Endothelial cell of umbilical vein (primary cell): ENCODE data around the gene NRXN3. TPM values are rescaled to one million over a fixed set of nuclear protein-coding genes. Genes with fewer than 3 reads are reported as not detected.

Experiments
- BruUV-seq: library from RNA; stranded (reverse); fragments of 400-500 nt; replicated peaks from 2 replicates; lab custom pipeline; 2021; lab: Mats Ljungman, UMichigan
- CTCF ChIA-PET: fragments of 300-600, 350-600 bp; sonication (Branson Sonifier 250); formaldehyde crosslinking; loops from one replicate; lab custom pipeline; 2021; ENCODE audit warnings: antibody characterized with exemption, inconsistent platforms; lab: Charles Lee
- POLR2A ChIA-PET: fragments of 300-600, 350-600 bp; sonication (Branson Sonifier 250); formaldehyde crosslinking; loops from one replicate; lab custom pipeline; 2021; ENCODE audit warnings: antibody characterized with exemption, inconsistent platforms; lab: Charles Lee
- DNase-seq: peaks from one replicate; pipeline ENCODE4 v3.0.0-alpha.2; 2011; ENCODE audit warnings: low read depth, low spot score
- FAIRE-seq: peaks from 2 replicates; lab custom pipeline; 2011; peaks lifted over from hg19 to GRCh38; lab: Jason Lieb, UNC
- H2AFZ ChIP-seq: 2 replicates; pipeline ENCODE4 v1.6.0; 2012; ENCODE audit warnings: low read depth, low read length, control low read depth, inconsistent platforms
- H3K27ac ChIP-seq: 2 replicates; pipeline ENCODE4 v1.5.1; 2011; ENCODE audit warnings: low read depth, mild to moderate bottlenecking, control low read depth, low read length, moderate library complexity; ENCODE audit not compliant: insufficient read depth
- H3K27me3 ChIP-seq, 2 experiments: 2 replicates each; pipeline versions ENCODE4 v1.6.0 to v1.6.1; 2011; ENCODE audit warnings: low read length in 2 of 2, mixed read lengths in 1 of 2; ENCODE audit not compliant: control insufficient read depth in 2 of 2, insufficient read depth in 2 of 2
- H3K36me3 ChIP-seq, 2 experiments: 2 replicates in 1 of 2; 3 replicates in 1 of 2; pipeline ENCODE4 v1.5.1; 2011; ENCODE audit warnings: low read length in 2 of 2, mild to moderate bottlenecking in 1 of 2, moderate library complexity in 1 of 2; ENCODE audit not compliant: control insufficient read depth in 2 of 2, insufficient read depth in 2 of 2; ENCODE audit errors: extremely low read depth in 1 of 2
- H3K4me1 ChIP-seq: 3 replicates; pipeline ENCODE4 v1.5.1; 2011; ENCODE audit warnings: mild to moderate bottlenecking, low read length; ENCODE audit not compliant: control insufficient read depth, insufficient read depth; ENCODE audit errors: extremely low read depth
- H3K4me2 ChIP-seq: 2 replicates; pipeline ENCODE4 v1.6.1; 2011; ENCODE audit warnings: low read length, control low read depth, mixed read lengths; ENCODE audit not compliant: insufficient read depth
- H3K4me3 ChIP-seq, 3 experiments: fragments of 200-600 bp in 1 of 3; sonication (generic), shearing (Covaris generic) in 1 of 3; replicated peaks in 1 of 3; 2 replicates each; pipeline ENCODE4 v1.5.1; 2011 to 2016; ENCODE audit warnings: control low read depth in 3 of 3, low read length in 3 of 3, mild to moderate bottlenecking in 2 of 3, inconsistent platforms in 1 of 3, low read depth in 1 of 3, moderate library complexity in 1 of 3; ENCODE audit not compliant: insufficient read depth in 1 of 3
- H3K79me2 ChIP-seq: 2 replicates; pipeline ENCODE4 v1.6.0; 2012; ENCODE audit warnings: low read length, inconsistent platforms; ENCODE audit not compliant: control insufficient read depth, insufficient read depth
- H3K9ac ChIP-seq: replicated peaks from 2 replicates; pipeline ENCODE3; 2011; ENCODE audit warnings: low read length, control low read depth; ENCODE audit not compliant: insufficient read depth; ENCODE audit errors: extremely low read depth
- H3K9me1 ChIP-seq: replicated peaks from 3 replicates; pipeline ENCODE4 v1.6.0; 2011; ENCODE audit warnings: mild to moderate bottlenecking, low read length; ENCODE audit not compliant: control insufficient read depth, insufficient read depth; ENCODE audit errors: extremely low read depth
- H3K9me3 ChIP-seq: replicated peaks from 2 replicates; pipeline ENCODE4 v1.5.1; 2012; ENCODE audit warnings: low read length, inconsistent platforms; ENCODE audit not compliant: control insufficient read depth, insufficient read depth
- H4K20me1 ChIP-seq: replicated peaks from 2 replicates; pipeline ENCODE3; 2011; ENCODE audit warnings: mild to moderate bottlenecking, low read length; ENCODE audit not compliant: control insufficient read depth, insufficient read depth; ENCODE audit errors: extremely low read depth
- EZH2 ChIP-seq: IDR thresholded peaks from 2 replicates; pipeline ENCODE4 v1.6.1; 2012; ENCODE audit warnings: borderline replicate concordance, low read depth, mild to moderate bottlenecking, moderate library complexity, low read length, inconsistent platforms; ENCODE audit not compliant: severe bottlenecking
- FOS ChIP-seq: IDR thresholded peaks from 2 replicates; pipeline ENCODE4 v1.6.1; 2011; ENCODE audit warnings: mild to moderate bottlenecking, low read length, moderate library complexity, borderline replicate concordance; ENCODE audit not compliant: insufficient read depth
- JUN ChIP-seq: IDR thresholded peaks from 2 replicates; pipeline ENCODE4 v1.6.1; 2011; ENCODE audit warnings: borderline replicate concordance, low read depth; ENCODE audit not compliant: insufficient read length, insufficient read depth
- MYC ChIP-seq: IDR thresholded peaks from one replicate; pipeline ENCODE4 v1.6.1; 2011; ENCODE audit warnings: mild to moderate bottlenecking, low read depth, low read length
- POLR2A ChIP-seq: IDR thresholded peaks from 2 replicates; pipeline ENCODE4 v1.6.1; 2012; ENCODE audit warnings: low read depth, mild to moderate bottlenecking, control low read depth, low read length
- dilution Hi-C: fragments of 300-500 bp; cut with MboI; formaldehyde crosslinking; loops from one replicate; pipeline ENCODE4 v1.15.0; 2019; ENCODE audit warnings: low sequenced_read_pairs; ENCODE audit not compliant: extremely low pct_ligation_motif_present
- intact Hi-C: fragments of 100-400 bp; cut with micrococcal nuclease; formaldehyde crosslinking; loops from one replicate; pipeline ENCODE4 v1.10.0; 2022
- polyA plus RNA-seq, 4 experiments: library from polyadenylated mRNA; depleted of rRNA in 3 of 4; stranded (reverse) in 3 of 4; unstranded in 1 of 4; fragments of >200 nt; gene quantifications; 2 replicates each; pipeline versions ENCODE4 v1.2.1 to v1.2.3, GENCODE V29; 2011 to 2012; ENCODE audit warnings: missing spikeins in 1 of 4
- total RNA-seq: library from RNA; stranded (reverse); gene quantifications from 2 replicates; pipeline ENCODE4 v1.2.3, GENCODE V29; 2021
- TF ChIP-seq, protein P1 (sequence below), 2 donors: IDR thresholded peaks; 1 replicate in 1 of 2; 2 replicates in 1 of 2; pipeline ENCODE4 v1.5.1; 2011; ENCODE audit warnings: low read length in 2 of 2, mild to moderate bottlenecking in 2 of 2, moderate library complexity in 2 of 2, control low read depth in 1 of 2, inconsistent platforms in 1 of 2, low read depth in 1 of 2; ENCODE audit not compliant: insufficient read depth in 1 of 2; ENCODE audit errors: extremely low read depth in 1 of 2
- TF ChIP-seq, protein P2 (sequence below): IDR thresholded peaks from 2 replicates; pipeline ENCODE4 v1.6.1; 2011; ENCODE audit not compliant: insufficient read depth, insufficient read length

The NRXN3 gene
- total and polyA plus RNA-seq, 2 donors (not counting 3 experiments of a cell fraction or from before 2014, with no cell fraction given), result 0.72 to 4.2 TPM

DNA sequence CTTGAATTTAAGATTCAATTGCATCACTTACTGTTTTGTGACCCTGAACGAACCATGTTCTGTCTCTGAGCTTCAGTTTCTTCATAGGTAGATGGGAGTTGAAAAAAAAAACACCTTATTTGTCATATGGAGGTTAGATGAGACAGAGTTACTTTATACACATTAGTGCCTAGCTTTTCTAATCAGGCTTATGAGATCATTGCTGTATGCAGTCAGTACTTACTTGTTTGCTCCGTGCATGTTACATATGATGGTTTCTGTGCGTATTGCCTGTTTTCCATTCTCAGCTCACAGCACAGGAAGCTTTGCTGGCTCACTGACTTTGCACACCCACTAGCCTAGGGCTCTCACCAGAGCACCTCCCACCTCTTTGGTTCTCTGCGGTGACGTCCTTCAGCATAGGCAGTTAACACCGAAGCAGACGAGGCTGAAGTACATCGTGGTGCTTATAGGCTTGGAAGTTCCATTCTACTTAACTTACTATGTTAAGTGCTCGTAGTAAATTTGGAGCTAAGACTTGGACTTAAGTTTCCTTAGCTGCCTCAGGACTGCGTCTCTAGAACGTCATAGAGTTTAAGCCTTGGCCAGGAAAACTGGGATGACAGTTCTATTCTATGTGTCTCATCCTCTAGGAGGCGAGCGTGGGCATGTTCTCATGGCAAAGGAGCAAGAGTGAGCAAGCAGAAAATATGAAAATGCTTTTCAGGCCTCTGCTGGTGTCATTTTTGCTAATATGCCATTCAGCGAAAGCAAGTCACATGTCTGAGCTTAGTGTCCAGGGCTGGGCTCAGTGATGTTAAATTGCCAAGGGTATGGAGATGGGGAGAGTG lies 57.3 kb downstream of the NRXN3 start:
- H3K9ac ChIP-seq, result no peak overlapping the region
- H3K36me3 ChIP-seq, result no peaks in the 10 kb centered on the region
- H3K4me2 ChIP-seq, result no peak overlapping the region
- intact Hi-C loops (no loop called here), dilution Hi-C loops (no loop called here)
- H3K4me1 ChIP-seq, result no peaks in the 10 kb centered on the region
- BruUV-seq, result no TSS peak
- no peaks in the 10 kb centered on the region for H4K20me1 ChIP-seq
- H3K9me1 ChIP-seq, result no peaks in the 10 kb centered on the region
- POLR2A ChIA-PET, result no interaction called here
- no peak for FAIRE-seq
- H3K9me3 ChIP-seq, result peaks cover 2% of the 10 kb centered on the region
- TF ChIP-seq, protein P1, sequence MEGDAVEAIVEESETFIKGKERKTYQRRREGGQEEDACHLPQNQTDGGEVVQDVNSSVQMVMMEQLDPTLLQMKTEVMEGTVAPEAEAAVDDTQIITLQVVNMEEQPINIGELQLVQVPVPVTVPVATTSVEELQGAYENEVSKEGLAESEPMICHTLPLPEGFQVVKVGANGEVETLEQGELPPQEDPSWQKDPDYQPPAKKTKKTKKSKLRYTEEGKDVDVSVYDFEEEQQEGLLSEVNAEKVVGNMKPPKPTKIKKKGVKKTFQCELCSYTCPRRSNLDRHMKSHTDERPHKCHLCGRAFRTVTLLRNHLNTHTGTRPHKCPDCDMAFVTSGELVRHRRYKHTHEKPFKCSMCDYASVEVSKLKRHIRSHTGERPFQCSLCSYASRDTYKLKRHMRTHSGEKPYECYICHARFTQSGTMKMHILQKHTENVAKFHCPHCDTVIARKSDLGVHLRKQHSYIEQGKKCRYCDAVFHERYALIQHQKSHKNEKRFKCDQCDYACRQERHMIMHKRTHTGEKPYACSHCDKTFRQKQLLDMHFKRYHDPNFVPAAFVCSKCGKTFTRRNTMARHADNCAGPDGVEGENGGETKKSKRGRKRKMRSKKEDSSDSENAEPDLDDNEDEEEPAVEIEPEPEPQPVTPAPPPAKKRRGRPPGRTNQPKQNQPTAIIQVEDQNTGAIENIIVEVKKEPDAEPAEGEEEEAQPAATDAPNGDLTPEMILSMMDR (IDR thresholded peaks at IDR 0.05; ENCODE audit: extremely low read depth in 1 of 2, insufficient read depth in 1 of 2, low read depth in 1 of 2, low read length in 2 of 2), result no peak
- no peak for TF ChIP-seq MYC
- TF ChIP-seq FOS, result no peak
- H3K79me2 ChIP-seq, result no peaks in the 10 kb centered on the region
- no peak overlapping the region for H2AFZ ChIP-seq
- H3K27ac ChIP-seq, result no peak overlapping the region
- DNase-seq, result no peak
- H3K4me3 ChIP-seq, result no peak overlapping the region
- CTCF ChIA-PET, result no interaction called here
- no peaks in the 10 kb centered on the region for H3K27me3 ChIP-seq

DNA sequence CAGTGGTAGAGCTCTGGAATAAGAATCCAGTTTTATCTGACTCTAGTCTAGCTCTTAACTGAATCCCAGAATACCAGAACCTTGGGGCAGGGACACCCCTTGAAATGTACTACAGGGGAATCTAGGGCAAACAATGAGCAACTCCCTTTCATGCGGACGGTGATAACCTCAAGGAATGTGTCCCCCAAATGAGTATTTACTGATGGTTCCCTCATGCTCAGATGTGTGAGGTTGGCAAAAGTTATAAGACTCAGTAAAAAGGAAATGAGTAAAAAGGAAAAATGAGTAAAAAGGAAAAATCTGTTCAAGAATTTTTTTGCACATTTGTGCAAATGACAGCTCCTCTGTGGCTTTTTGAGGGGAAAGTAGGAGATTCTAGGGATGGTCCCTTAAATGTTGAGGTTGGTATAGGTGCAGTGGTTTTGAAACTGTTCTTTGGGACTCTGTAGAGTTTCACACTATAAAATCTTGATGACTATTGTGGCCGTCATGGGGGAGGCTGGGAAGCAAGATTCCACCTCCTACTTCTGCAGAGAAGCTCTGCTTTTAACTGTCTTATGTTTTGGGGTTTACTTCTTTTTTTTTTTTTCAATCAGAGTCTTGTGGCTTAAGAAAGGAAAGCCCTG lies 58.6 kb downstream of the NRXN3 start:
- H3K79me2 ChIP-seq, result no peaks in the 10 kb centered on the region
- DNase-seq, result no peak
- no peaks in the 10 kb centered on the region for H3K27me3 ChIP-seq
- H3K27ac ChIP-seq, result no peak overlapping the region
- no peak overlapping the region for H3K4me2 ChIP-seq
- dilution Hi-C loops (no loop called here), intact Hi-C loops (no loop called here)
- POLR2A ChIA-PET, result no interaction called here
- no TSS peak for BruUV-seq
- no peak overlapping the region for H2AFZ ChIP-seq
- H3K9me1 ChIP-seq, result no peaks in the 10 kb centered on the region
- H3K9ac ChIP-seq, result no peak overlapping the region
- CTCF ChIA-PET, result no interaction called here
- H3K36me3 ChIP-seq, result no peaks in the 10 kb centered on the region
- no peaks in the 10 kb centered on the region for H4K20me1 ChIP-seq
- no peak for TF ChIP-seq JUN
- no peak for TF ChIP-seq EZH2
- TF ChIP-seq, protein P1 (IDR thresholded peaks at IDR 0.05; ENCODE audit: extremely low read depth in 1 of 2, insufficient read depth in 1 of 2, low read depth in 1 of 2, low read length in 2 of 2), result no peak
- no peak for TF ChIP-seq POLR2A
- TF ChIP-seq, protein P2, sequence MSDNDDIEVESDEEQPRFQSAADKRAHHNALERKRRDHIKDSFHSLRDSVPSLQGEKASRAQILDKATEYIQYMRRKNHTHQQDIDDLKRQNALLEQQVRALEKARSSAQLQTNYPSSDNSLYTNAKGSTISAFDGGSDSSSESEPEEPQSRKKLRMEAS, result no peak
- no peaks in the 10 kb centered on the region for H3K4me1 ChIP-seq
- H3K4me3 ChIP-seq, result no peak overlapping the region
- peaks cover 2% of the 10 kb centered on the region for H3K9me3 ChIP-seq
- FAIRE-seq, result no peak
